GM21723 (cell line): ENCODE results near the gene SPN.
"Not testable (repeated sequence)": the region's sequence is repeated elsewhere in the genome, so short reads cannot be mapped to it uniquely, and the experiment has no call there.

Experiments
- ATAC-seq: cut with Tn5 transposase; IDR thresholded peaks from one replicate; pipeline ENCODE4 v1.9.1; 2021; ENCODE audit warnings: mild to moderate bottlenecking, moderate library complexity; ENCODE audit not compliant: unreplicated experiment

The SPN gene

DNA sequence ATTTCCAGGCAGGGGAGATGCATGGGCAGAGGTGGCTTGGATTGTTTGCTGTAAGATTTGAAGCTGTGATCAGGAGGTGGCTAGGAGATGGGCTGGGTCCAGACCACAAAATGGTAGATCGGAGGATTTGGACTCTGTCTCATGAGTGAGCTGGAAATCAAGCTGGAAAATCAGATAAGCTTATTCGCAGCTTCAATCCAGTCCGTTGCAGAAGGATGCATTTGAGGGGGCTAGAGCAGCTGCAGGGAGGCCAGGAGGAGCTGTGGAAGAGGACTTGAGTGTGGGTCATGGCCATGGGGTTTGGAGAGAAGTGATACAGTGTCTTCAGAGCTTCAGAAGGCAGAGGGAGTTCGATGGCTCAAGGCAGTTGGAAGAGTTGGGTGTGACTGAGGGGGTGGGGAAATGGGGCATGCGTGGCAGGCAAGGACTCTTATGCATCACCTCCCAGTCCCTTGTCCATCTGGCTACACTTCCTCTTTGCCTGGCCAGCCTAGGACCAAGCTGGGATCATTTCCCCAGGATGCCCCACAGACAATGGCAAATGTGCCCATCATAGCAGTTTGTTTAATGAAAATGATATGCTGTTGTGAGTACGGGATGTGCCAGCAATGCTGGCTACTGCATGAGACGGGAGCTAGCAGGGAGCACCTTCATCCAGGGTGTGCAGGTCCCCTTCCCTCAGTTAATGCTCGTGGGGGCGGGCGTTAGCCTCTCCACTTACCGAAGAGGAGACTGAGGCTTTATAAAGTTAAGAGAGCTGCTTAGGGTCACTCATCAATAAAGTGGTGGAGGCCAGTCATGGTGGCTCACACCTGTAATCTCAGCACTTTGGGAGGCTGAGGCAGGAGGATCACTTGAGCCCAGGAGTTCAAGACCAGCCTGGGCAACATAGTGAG, 36.5 kb downstream of the SPN start:
- ATAC-seq = no peak

DNA sequence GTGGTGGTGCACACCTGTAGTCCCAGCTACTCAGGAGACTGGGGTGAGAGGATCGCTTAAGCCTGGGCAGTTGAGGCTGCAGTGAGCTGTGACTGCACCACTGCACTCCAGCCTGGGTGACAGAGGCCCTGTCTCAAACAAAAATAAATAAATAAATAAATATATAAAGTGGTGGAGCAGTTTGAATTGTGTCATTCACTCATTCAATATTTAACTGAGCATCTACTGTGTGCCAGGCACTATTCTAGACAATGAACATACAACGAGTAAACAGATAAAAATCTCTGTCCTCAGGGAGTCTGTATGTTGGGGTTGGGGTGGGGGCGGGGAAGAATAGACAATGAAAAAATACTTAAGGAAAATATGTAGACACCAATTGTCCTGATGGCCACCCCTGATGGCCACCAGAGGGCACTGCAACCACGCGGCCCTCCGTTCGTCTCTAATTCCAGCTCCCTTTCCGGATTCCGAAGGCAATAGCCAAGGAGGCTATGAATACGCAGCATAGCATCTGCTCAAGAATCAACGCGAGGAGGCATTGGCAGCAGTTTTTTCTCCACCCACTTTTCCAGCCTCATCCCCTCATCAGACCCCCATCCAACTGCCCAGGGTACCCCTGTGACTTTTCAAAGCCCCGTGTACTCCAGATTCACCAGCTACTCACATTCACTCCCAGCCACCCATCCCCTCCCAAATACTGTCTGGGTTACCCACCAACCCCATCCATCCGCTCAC, 37.4 kb downstream of the SPN start:
- ATAC-seq = no peak

DNA sequence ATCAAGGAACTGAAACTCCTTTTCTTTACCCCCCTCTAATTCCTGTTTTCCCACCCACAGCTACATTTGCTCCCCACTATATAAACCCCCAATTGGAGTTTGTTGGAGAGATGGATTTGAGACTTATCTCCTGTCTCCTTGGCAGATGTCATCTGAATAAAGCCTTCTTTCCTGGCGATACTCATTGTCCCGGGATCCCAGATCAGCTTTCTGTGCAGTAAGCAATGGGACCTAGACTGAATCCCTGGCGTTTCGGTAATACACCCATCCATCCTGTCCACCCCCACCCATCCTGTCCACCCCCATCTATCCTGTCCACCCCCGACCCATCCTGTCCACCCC, 38.1 kb downstream of the SPN start:
- no peak for ATAC-seq

DNA sequence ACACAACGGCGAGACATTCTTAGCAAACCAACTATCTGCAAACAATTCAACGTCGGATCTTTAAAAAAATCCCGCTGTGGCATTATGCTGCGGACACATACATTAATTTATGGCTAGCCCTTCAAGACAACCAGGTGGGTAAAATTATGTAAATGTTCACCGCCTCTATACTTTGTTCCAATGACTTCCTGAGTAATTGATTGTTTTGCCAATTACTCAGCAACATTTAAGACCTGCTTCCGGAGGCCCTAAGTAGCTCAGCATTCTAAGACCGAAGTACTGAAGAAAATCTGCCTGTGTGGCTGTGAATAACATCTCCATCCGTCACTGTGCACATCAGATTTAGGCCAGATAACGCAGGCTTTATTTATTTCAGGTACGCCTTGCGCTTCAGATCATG, 39.2 kb downstream of the SPN start:
- peak; percentile 22 for ATAC-seq

DNA sequence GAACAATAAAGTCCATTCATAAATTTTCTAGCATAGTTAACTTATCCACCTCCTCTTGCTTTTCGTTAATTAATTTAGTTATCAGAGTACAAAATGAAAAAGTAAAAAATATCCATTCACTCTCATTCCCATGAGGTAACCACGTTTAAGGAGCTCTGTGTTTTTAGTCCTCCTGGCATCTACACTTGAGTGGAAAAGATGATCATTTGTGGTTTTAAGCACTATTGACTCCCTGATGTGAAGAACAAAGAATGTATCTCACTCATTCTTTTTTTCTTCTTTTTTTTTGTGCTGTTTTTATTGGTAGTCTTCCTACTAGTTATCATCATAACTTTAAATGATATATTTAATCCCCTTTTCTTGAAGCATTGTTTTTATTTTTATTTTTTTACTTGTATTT, 42.0 kb downstream of the SPN start:
- ATAC-seq = no peak

DNA sequence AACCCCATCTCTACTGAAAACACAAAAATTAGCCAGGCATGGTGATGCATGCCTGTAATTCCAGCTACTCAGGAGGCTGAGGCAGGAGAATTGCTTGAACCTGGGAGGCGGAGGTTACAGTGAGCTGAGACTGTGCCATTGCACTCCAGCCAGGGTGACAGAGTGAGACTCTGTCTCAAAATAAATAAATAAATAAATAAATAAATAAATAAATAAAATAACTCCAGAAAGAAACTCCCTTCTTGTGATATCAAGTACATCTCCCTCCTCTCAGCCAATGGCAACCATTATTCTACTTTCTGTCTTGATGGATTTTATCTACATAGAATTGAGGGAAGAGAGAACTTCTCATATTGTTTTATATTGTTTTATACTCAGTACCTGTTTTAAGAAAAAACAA, 44.1 kb downstream of the SPN start:
- not testable (repeated sequence) for ATAC-seq

DNA sequence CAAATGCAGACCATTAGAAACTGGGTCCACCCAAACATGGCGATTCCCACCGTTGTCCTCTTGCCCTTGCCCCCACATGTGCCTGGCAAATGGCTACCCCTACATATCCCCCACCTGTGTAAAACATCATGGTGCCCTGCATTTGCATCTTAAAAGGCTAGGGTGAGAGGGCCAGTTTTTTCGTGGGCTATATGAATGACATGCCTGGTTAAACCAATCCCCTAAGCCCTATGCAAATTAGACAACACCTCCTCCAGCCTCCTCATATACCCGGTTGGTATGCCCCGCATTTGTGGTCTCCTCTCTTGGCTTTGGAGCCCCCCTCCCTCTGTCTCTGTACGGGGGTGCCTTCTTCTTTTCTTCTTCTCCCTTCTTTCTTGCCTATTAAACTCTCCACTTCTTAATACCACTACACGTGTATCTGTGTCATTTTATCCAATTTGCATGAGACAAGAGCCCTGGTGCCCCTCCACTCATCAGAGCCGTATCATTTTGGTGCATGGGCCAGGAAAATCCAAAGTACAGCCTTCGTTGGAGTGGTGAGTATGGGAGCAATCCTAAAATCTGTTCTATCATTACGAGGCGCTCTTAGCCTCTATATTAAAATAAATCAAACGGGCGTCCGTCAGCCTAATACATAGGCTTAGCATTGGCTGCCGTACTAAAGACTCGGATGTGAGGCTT, 46.0 kb downstream of the SPN start:
- no peak for ATAC-seq

DNA sequence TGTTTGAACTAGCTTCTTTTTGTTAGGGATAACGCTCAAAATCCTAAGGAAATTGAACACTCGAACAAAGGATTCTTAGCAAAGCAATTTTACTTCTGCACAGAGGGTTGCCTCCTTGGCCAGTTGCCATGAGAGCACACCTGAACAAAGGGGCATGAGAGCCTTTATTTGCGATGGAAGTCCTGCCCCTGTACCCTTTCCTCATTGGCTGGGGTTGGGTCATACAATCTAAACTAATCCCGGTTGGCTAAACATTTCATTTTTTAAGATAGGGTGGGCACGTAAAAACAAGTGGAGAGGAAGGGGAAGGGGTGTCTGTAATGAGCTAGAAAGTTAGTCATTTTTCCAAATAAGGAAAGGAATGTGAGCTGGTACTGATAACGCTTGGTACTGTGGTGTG, 46.6 kb downstream of the SPN start:
- not testable (repeated sequence) for ATAC-seq

DNA sequence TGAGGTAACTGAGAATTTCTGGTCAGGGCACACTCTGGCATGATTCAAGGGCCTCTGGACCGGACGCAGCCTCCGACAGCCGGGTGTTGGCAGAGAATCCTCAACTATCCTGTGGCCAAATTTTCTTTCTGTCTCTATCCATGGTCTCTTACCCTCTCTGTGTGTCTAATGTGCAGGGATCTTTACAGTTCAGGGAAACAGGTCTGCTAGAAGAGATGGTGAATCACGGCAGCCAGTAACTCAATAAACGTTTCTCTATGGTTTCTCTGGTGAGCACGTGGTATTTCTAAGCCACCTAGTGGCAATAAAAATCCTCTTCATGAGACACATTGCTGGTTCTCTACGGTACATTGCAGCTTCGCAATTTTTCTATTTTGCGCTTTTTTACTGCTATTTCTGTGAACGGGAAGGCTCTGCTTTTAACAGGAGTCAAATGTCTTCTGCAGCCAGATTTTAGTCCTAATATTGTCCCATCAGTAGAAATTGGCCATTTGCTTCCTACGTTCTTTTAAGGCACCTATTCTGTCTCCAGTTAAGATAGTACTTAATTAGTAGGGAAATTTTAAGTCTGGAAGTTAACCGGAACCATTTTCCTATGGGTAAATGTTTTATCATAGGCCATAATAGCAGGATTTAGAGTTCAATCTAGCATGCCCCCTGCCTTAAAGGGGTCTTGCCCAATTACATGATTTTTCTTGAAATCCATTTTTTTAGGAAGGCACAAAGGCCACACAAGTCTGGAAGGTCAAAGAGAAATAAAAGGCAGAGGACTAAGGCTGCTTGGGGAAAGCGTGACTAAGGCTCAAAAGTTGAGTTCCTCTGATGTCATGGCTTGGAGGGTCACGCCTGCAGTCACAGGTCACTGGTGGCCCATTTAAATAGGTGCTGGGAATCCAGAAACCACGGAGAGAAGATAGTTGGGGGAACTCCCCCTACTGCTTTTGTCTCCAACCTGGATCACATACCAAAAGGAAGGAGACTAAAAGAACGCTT, 47.5 kb downstream of the SPN start:
- ATAC-seq = no peak

DNA sequence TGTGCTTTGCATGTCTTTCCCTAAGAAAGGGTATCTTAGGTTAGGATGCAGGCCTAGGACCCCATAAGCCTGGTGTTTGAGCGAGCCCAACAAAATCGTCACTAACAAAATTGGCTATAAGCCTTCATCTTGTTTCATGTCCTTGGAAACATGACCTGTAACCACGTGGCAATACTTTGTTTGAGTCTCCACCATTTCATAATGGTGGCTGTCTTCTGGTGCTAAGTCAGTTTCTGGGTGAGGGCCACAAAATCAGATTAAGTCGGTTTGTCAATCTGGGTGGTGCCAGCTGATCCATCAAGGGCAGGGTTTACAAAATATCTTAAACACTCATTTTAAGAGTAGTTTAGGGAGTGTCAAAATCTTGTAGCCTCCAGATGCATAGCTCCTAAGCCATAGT, 49.8 kb downstream of the SPN start:
- ATAC-seq = no peak

DNA sequence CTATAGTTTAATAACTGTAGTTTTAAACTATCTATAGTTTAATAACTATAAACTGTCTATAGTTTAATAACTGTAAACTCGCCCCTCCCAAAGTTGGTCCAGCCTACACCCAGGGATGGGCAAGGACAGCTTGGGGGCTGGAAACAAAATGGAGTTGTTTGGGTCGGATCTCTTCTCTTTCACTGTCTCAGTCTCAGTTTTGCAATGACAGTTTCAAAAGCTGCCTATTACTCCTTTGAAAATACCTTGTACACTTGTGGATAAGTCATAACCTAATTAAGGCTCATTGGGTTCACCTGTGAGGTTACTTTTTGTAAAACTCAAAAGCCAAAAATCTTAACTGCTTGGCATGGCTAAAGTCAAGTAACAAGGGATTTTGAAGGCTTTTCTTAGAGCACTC, 51.3 kb downstream of the SPN start:
- no peak for ATAC-seq

DNA sequence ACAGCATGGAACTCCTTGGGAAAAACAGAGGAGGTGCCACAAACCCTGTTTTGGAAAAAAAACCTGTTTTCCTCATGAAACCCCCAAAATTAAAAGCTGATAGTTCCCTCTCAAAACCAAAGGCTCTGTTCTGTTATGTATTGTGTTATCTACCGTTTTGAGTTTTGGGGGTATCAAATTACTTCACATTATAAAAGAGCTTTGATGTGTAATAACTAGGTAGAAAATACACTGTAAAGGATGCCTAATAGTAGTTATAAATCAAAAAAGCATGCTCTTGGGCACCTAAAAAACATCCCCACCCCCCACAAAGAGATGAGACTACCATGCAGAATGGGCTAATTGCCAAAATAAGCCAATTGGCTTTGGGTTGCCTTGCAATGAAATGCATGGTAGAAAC, 51.9 kb downstream of the SPN start:
- no peak for ATAC-seq

DNA sequence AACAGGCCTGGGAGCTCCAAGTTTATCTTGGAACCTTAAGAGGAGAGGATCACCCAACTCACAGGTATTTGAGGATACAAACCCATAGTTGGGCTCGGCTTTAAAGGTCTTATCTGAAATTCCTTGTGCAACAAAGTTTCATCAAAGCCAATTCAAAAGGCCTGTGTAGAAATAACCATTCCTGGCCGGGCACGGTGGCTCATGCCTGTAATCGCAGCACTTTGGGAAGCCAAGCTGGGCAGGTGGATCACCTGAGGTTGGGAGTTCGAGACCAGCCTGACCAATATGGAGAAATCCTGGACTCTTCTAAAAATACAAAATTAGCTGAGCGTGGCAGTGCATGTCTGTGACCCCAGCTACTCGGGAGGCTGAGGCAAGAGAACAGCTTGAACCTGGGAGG, 54.1 kb downstream of the SPN start:
- no peak for ATAC-seq

DNA sequence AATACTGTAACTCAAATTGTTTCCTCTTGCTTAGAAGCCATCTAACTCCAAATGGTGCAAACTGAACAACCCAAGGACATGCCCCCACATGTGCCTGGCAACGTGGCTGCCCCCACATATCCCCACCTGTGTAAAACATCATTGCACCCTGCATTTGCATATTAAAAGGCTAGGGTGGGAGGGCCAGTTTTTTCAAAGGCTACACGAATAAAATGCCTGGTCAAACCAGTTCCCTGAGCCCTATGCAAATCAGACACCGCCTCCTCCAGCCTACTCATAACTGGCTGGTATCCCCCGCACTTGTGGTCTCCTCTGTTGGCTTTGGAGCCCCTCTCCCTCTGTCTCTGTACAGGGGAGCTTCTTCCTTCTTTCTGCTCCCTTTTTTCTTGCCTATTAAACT, 56.0 kb downstream of the SPN start:
- ATAC-seq = no peak
